ENCODE data around the gene TANGO2.

DNA sequence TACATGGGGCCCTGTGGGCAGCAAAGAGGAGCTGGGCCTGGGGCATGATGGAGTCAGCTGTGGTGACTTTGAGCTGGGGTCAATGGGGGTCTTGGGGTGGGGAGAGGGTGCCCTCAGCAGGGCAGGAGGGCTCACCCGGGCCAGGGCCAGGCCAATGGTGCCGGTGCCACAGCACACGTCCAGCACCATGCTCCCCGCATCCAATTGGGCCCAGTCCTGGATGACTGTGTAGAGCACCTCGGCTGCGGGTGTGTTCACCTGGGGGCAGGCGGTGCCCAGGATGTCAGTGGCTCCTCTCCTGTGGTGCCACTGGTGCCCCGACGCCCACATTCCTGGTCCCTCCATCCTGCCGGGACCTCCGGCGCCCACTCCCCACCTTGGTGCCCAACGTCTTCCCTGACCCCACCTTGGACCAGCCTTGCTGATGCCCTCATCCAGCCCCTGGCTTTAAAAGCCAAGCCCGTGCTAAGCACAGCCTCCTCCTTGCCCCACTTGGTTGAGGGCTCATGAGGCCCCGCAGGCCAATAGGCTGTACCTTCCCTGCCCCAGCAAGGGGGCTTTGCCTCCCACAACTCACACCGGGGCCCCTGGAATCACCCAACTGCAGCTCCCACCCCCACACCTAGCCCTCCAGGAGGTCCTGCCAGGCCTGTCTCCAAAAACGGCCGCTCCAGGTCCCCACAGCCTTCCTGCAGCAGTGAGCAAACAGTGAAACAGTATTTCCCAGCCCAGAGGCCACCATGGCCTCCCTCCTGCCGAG is 92.8 kb downstream of the TANGO2 start:
- TF ChIP-seq ZNF274 (IDR thresholded peaks at IDR 0.05; ENCODE audit: low read depth, low read length): no peak
- no peak for TF ChIP-seq YY1 (IDR thresholded peaks at IDR 0.05; ENCODE audit: insufficient read depth, insufficient read length)
